ENCODE results near the gene ARPC5L. TPM values are rescaled to one million over a fixed set of nuclear protein-coding genes. Genes with fewer than 3 reads are reported as not detected.
A peak's percentile ranks its signal among the peaks of the same experiment; 100 is the strongest.

ARPC5L gene
- total and polyA plus RNA-seq, 9 of the 15 experiments (the other 6 are each of a cell fraction or from before 2014, with no cell fraction given): 25.4 to 113 (median 63.8) TPM

DNA sequence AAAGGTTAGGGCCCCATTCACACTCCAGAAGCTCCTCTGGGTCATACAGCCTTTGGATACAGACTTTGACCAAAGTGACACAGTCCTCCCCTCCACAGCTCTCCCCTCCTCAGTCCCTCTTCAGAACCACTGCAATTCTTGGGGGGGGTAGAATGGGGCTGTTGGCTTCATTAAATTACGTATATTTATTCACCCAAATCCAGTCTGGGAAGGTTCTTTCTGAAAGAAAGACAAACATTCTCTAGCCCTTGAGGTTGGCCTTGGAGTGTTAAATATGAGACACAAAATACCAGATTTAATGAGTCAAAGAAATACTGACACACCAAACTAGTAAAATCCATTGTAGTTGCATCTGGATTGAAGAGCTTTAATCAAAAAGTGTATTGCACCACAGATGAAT lies 16.1 kb downstream of the ARPC5L start:
- Histone ChIP-seq H3K9ac (ENCODE audit: insufficient read depth in 1 of 2, low read depth in 2 of 2, low read length in 2 of 2) (no peak overlapping the region), H3K79me2 (ENCODE audit: control insufficient read depth, insufficient read depth, low read length) (peaks cover 28% of the 10 kb centered on the region), H3K9me3 (replicated peaks; ENCODE audit: control insufficient read depth, insufficient read depth, low read depth, low read length) (no peaks in the 10 kb centered on the region), H4K20me1 (replicated peaks; ENCODE audit: control insufficient read depth, insufficient read depth, low read length) (peaks cover 9% of the 10 kb centered on the region; the same call in 1 of the 2 replicates), H2AFZ (ENCODE audit: low read depth, low read length) (no peak overlapping the region), H3K4me3 (no peak overlapping the region), H3K4me2 (ENCODE audit: insufficient read depth, low read length) (no peak overlapping the region), H3K4me1 (replicated peaks in 1 of 2; ENCODE audit: control insufficient read depth in 2 of 2, insufficient read depth in 2 of 2, low read length in 2 of 2) (no peaks in the 10 kb centered on the region; a peak in 2 of 5 replicates), H3K27me3 (ENCODE audit: control insufficient read depth in 2 of 2, insufficient read depth in 2 of 2, low read length in 2 of 2) (no peaks in the 10 kb centered on the region), H3K36me3 (ENCODE audit: control insufficient read depth, insufficient read depth, low read length) (peaks cover 88% of the 10 kb centered on the region), H3K9me1 (ENCODE audit: control insufficient read depth, insufficient read depth, low read length) (no peaks in the 10 kb centered on the region), H3K27ac (ENCODE audit: extremely low read depth, low read depth, low read length) (no peak overlapping the region)
- BruUV-seq (replicated peaks): no TSS peak
- WGBS (ENCODE audit: insufficient coverage, low coverage, missing lambda C conversion rate): 100% methylated on average over 1 of the region's 1 CpG
- in situ Hi-C loops (cut with MboI): no loop called here
- ATAC-seq (peak; percentile 44), FAIRE-seq (no peak), DNase-seq (ENCODE audit: extremely low read depth in 1 of 4, low spot score in 3 of 4) (no peak)
- TF ChIP-seq ZNF57 (CRISPR knock-in tag; IDR thresholded peaks at IDR 0.05) (no peak), POLR2B (IDR thresholded peaks at IDR 0.05; ENCODE audit: low read depth, partially characterized antibody) (peak; percentile 32), ZNF140 (CRISPR knock-in tag; IDR thresholded peaks at IDR 0.05) (no peak), ERF (CRISPR knock-in tag; IDR thresholded peaks at IDR 0.05) (no peak), ZNF175 (CRISPR knock-in tag; IDR thresholded peaks at IDR 0.05; ENCODE audit: low read depth) (no peak), EP400 (IDR thresholded peaks at IDR 0.05) (no peak), SNIP1 (IDR thresholded peaks at IDR 0.05; ENCODE audit: low read depth) (no peak)
- TF ChIP-seq, protein P1, sequence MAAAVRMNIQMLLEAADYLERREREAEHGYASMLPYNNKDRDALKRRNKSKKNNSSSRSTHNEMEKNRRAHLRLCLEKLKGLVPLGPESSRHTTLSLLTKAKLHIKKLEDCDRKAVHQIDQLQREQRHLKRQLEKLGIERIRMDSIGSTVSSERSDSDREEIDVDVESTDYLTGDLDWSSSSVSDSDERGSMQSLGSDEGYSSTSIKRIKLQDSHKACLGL (CRISPR knock-in tag; IDR thresholded peaks at IDR 0.05; ENCODE audit: borderline replicate concordance, poor library complexity, severe bottlenecking): no peak
- TF ChIP-seq, protein P2, sequence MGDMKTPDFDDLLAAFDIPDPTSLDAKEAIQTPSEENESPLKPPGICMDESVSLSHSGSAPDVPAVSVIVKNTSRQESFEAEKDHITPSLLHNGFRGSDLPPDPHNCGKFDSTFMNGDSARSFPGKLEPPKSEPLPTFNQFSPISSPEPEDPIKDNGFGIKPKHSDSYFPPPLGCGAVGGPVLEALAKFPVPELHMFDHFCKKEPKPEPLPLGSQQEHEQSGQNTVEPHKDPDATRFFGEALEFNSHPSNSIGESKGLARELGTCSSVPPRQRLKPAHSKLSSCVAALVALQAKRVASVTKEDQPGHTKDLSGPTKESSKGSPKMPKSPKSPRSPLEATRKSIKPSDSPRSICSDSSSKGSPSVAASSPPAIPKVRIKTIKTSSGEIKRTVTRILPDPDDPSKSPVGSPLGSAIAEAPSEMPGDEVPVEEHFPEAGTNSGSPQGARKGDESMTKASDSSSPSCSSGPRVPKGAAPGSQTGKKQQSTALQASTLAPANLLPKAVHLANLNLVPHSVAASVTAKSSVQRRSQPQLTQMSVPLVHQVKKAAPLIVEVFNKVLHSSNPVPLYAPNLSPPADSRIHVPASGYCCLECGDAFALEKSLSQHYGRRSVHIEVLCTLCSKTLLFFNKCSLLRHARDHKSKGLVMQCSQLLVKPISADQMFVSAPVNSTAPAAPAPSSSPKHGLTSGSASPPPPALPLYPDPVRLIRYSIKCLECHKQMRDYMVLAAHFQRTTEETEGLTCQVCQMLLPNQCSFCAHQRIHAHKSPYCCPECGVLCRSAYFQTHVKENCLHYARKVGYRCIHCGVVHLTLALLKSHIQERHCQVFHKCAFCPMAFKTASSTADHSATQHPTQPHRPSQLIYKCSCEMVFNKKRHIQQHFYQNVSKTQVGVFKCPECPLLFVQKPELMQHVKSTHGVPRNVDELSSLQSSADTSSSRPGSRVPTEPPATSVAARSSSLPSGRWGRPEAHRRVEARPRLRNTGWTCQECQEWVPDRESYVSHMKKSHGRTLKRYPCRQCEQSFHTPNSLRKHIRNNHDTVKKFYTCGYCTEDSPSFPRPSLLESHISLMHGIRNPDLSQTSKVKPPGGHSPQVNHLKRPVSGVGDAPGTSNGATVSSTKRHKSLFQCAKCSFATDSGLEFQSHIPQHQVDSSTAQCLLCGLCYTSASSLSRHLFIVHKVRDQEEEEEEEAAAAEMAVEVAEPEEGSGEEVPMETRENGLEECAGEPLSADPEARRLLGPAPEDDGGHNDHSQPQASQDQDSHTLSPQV (IDR thresholded peaks at IDR 0.05): no peak
- POLR2A ChIA-PET: interaction anchor here (0.7 to 4.0 kb wide), 12 partner anchors 10 to 88 kb away, joined by 3 to 30 read pairs (median 6); partner anchors contain the start of genes ARPC5L and RPL35
- CTCF ChIA-PET (ENCODE audit: low intra/inter-chr PET ratio): no interaction called here
- intact Hi-C loops (cut with micrococcal nuclease): no loop called here
